ENCODE results near the gene ZNF491. TPM values are rescaled to one million over a fixed set of nuclear protein-coding genes. Genes with fewer than 3 reads are reported as not detected.

ZNF491 gene
- total RNA-seq, 2 experiments from 2014 or later: 2.0 to 6.2 TPM

- no peak for DNase-seq (ENCODE audit: low spot score)
- intact Hi-C loops (cut with micrococcal nuclease; ENCODE audit: unreplicated experiment): no loop called here
- no peaks in the 10 kb centered on the region; the same call in 1 of the 2 replicates for H3K9me3 ChIP-seq (ENCODE audit: low read length)
Measured at GRCh38 chr19:11856596-11857250, 58.4 kb downstream of the ZNF491 start.

More at GRCh38 chr19:11856596-11857250, 58.4 kb downstream of the ZNF491 start:
- ChIA-PET POLR2A (interaction anchor here (0.6 kb wide), 1 partner anchor 22 kb away, joined by 3 read pairs; no protein-coding TSS in a partner anchor), CTCF (ENCODE audit: unreplicated experiment) (no interaction called here)
- Histone ChIP-seq H3K36me3 (ENCODE audit: insufficient read depth, low read length) (peaks cover 38% of the 10 kb centered on the region), H3K4me1 (ENCODE audit: insufficient read depth, low read length, poor library complexity, severe bottlenecking) (no peaks in the 10 kb centered on the region), H3K27ac (ENCODE audit: low read depth, low read length, poor library complexity, severe bottlenecking) (no peak overlapping the region), H3K79me2 (ENCODE audit: insufficient read depth, low read depth, low read length) (peaks cover 16% of the 10 kb centered on the region; the same call in 1 of the 2 replicates), H3K4me3 (ENCODE audit: low read depth, low read length, poor library complexity, severe bottlenecking) (no peak overlapping the region), H2AFZ (ENCODE audit: low read length) (no peak overlapping the region), H4K20me1 (ENCODE audit: insufficient read depth, low read length) (no peaks in the 10 kb centered on the region), H3K9me2 (ENCODE audit: insufficient read depth, low read length) (no peaks in the 10 kb centered on the region), H3K4me2 (ENCODE audit: low read length) (no peak overlapping the region)
- no TSS peak for BruUV-seq (replicated peaks)
- no peak for TF ChIP-seq EZH2phosphoT487 (IDR thresholded peaks at IDR 0.05; ENCODE audit: borderline replicate concordance, low read depth, low read length)
- TF ChIP-seq CTCF (conservative IDR thresholded peaks at IDR 0.05; ENCODE audit: low read length): no peak

Other genes with a start within 250 kb of the ZNF491 start
- gene ELOF1, start 239.3 kb upstream of the ZNF491 start, total RNA-seq (2014; rRNA removed; shearing (Covaris generic)): 48.9 and 60.5 TPM in 2 replicates
- gene ELOF1, start 239.3 kb upstream of the ZNF491 start, total RNA-seq (2022): 69.0 and 73.2 TPM in 2 replicates
- 13.3 and 21.6 TPM in 2 replicates for gene ACP5, start 220.9 kb upstream of the ZNF491 start, total RNA-seq (2014; rRNA removed; shearing (Covaris generic))
- 16.3 and 17.4 TPM in 2 replicates for gene ACP5, start 220.9 kb upstream of the ZNF491 start, total RNA-seq (2022)
- gene ZNF627, start 201.0 kb upstream of the ZNF491 start, total RNA-seq (2014; rRNA removed; shearing (Covaris generic)): 8.0 and 11.0 TPM in 2 replicates
- gene ZNF627, start 201.0 kb upstream of the ZNF491 start, total RNA-seq (2022): 16.0 and 16.8 TPM in 2 replicates
- gene ZNF823, start 59.6 kb upstream of the ZNF491 start, total RNA-seq (2014; rRNA removed; shearing (Covaris generic)): 7.0 and 7.2 TPM in 2 replicates
- 5.7 and 6.8 TPM in 2 replicates for gene ZNF823, start 59.6 kb upstream of the ZNF491 start, total RNA-seq (2022)
- gene ZNF441, start 31.5 kb upstream of the ZNF491 start, total RNA-seq (2014; rRNA removed; shearing (Covaris generic)): 10.8 and 14.5 TPM in 2 replicates
- 8.4 and 11.1 TPM in 2 replicates for gene ZNF441, start 31.5 kb upstream of the ZNF491 start, total RNA-seq (2022)
- 7.5 and 7.9 TPM in 2 replicates for gene ZNF440, start 15.8 kb downstream of the ZNF491 start, total RNA-seq (2014; rRNA removed; shearing (Covaris generic))
- gene ZNF440, start 15.8 kb downstream of the ZNF491 start, total RNA-seq (2022): 15.2 and 16.6 TPM in 2 replicates
- 38.1 and 40.2 TPM in 2 replicates for gene ZNF439, start 50.2 kb downstream of the ZNF491 start, total RNA-seq (2014; rRNA removed; shearing (Covaris generic))
- 33.8 and 45.5 TPM in 2 replicates for gene ZNF439, start 50.2 kb downstream of the ZNF491 start, total RNA-seq (2022)
- gene ZNF69, start 89.3 kb downstream of the ZNF491 start, total RNA-seq (2014; rRNA removed; shearing (Covaris generic)): 7.1 and 9.7 TPM in 2 replicates
- 13.9 and 15.8 TPM in 2 replicates for gene ZNF69, start 89.3 kb downstream of the ZNF491 start, total RNA-seq (2022)
- gene ZNF700, start 126.6 kb downstream of the ZNF491 start, total RNA-seq (2014; rRNA removed; shearing (Covaris generic)): 18.2 and 20.4 TPM in 2 replicates
- 28.2 and 28.4 TPM in 2 replicates for gene ZNF700, start 126.6 kb downstream of the ZNF491 start, total RNA-seq (2022)
- 2.7 and 2.8 TPM in 2 replicates for gene ZNF763, start 166.5 kb downstream of the ZNF491 start, total RNA-seq (2014; rRNA removed; shearing (Covaris generic))
- gene ZNF763, start 166.5 kb downstream of the ZNF491 start, total RNA-seq (2022): 6.2 and 7.7 TPM in 2 replicates
- gene ZNF433, start 237.2 kb downstream of the ZNF491 start, total RNA-seq (2014; rRNA removed; shearing (Covaris generic)): 1.6 and 1.9 TPM in 2 replicates
- 0.76 and 0.89 TPM in 2 replicates for gene ZNF433, start 237.2 kb downstream of the ZNF491 start, total RNA-seq (2022)

Measured in OCI-LY7 (cell line).